ENCODE measurements around the gene ANKRD53. TPM values are rescaled to one million over a fixed set of nuclear protein-coding genes. Genes with fewer than 3 reads are reported as not detected.

Gene ANKRD53
- total RNA-seq, 1 donor from 2014 or later, result 0.54 TPM

Other genes starting within 250 kb of the ANKRD53 start
- gene ADD2, start 210.4 kb upstream of the ANKRD53 start, total RNA-seq, result 2.3 TPM
- not detected for gene FIGLA, start 188.0 kb upstream of the ANKRD53 start, total RNA-seq
- gene CLEC4F, start 158.0 kb upstream of the ANKRD53 start, total RNA-seq, result 0.22 TPM
- gene CD207, start 142.8 kb upstream of the ANKRD53 start, total RNA-seq, result 0.41 TPM
- gene VAX2, start 78.1 kb upstream of the ANKRD53 start, total RNA-seq, result 0.30 TPM
- not detected for gene ATP6V1B1, start 42.7 kb upstream of the ANKRD53 start, total RNA-seq
- gene TEX261, start 16.2 kb downstream of the ANKRD53 start, total RNA-seq, result 63.8 TPM
- gene NAGK, start 90.0 kb downstream of the ANKRD53 start, total RNA-seq, result 56.0 TPM
- gene MCEE, start 151.6 kb downstream of the ANKRD53 start, total RNA-seq, result 42.2 TPM
- 21.0 TPM for gene MPHOSPH10, start 152.0 kb downstream of the ANKRD53 start, total RNA-seq
- gene PAIP2B, start 248.5 kb downstream of the ANKRD53 start, total RNA-seq, result 64.9 TPM